Measurements from ENCODE around the gene GTPBP4.
A peak's percentile ranks its signal among the peaks of the same experiment; 100 is the strongest.

Gene GTPBP4

GRCh38 chr10:987870-988666 lies at the start of gene GTPBP4:
Gene GTPBP4, plus strand, starts transcription at chr10:988434. Its CDS starts 46 bp downstream, at chr10:988480.
- peak; percentile 89 for DNase-seq

- no peak for DNase-seq
Measured at GRCh38 chr10:938941-939678, 49.1 kb upstream of the GTPBP4 start.

- DNase-seq, result no peak
Measured at GRCh38 chr10:943334-944033, 44.8 kb upstream of the GTPBP4 start.

GRCh38 chr10:944034-944831 lies 44.0 kb upstream of the GTPBP4 start:
- no peak for DNase-seq

- no peak for DNase-seq
Measured at GRCh38 chr10:945778-946177, 42.5 kb upstream of the GTPBP4 start.

GRCh38 chr10:947051-947450 lies 41.2 kb upstream of the GTPBP4 start:
- DNase-seq, result no peak

- DNase-seq, result no peak
Measured at GRCh38 chr10:947881-948280, 40.4 kb upstream of the GTPBP4 start.

- no peak for DNase-seq
Measured at GRCh38 chr10:948347-948746, 39.9 kb upstream of the GTPBP4 start.

- no peak for DNase-seq
Measured at GRCh38 chr10:949446-949845, 38.8 kb upstream of the GTPBP4 start.

GRCh38 chr10:953836-954235 lies 34.4 kb upstream of the GTPBP4 start:
- no peak for DNase-seq

- no peak for DNase-seq
Measured at GRCh38 chr10:954396-954795, 33.8 kb upstream of the GTPBP4 start.

GRCh38 chr10:955127-955819 lies 33.0 kb upstream of the GTPBP4 start:
- DNase-seq, result no peak

- DNase-seq, result no peak
Measured at GRCh38 chr10:955820-956217, 32.4 kb upstream of the GTPBP4 start.

GRCh38 chr10:958106-958505 lies 30.1 kb upstream of the GTPBP4 start:
- DNase-seq, result no peak

GRCh38 chr10:958856-959255 lies 29.4 kb upstream of the GTPBP4 start:
- no peak for DNase-seq

- DNase-seq, result no peak
Measured at GRCh38 chr10:962342-962741, 25.9 kb upstream of the GTPBP4 start.

GRCh38 chr10:963186-963585 lies 25.0 kb upstream of the GTPBP4 start:
- DNase-seq, result no peak

GRCh38 chr10:963655-964054 lies 24.6 kb upstream of the GTPBP4 start:
- DNase-seq, result no peak

GRCh38 chr10:964321-964987 lies 23.8 kb upstream of the GTPBP4 start:
- no peak for DNase-seq

- no peak for DNase-seq
Measured at GRCh38 chr10:964988-965417, 23.2 kb upstream of the GTPBP4 start.

- DNase-seq, result no peak
Measured at GRCh38 chr10:966466-967235, 21.6 kb upstream of the GTPBP4 start.
